Stimulated activated CD8-positive, alpha-beta memory T cell treated with anti-CD3 and anti-CD28 coated beads, Interleukin-7, amount 100 ng/mL, for 4 hours (primary cell): ENCODE measurements around the gene SNAPC1.
"Not testable (repeated sequence)": the region's sequence is repeated elsewhere in the genome, so short reads cannot be mapped to it uniquely, and the experiment has no call there.

Source experiments
- DNase-seq, 2 donors: peaks; one replicate each; pipeline ENCODE4 v3.0.0-alpha.2; 2020; ENCODE audit warnings: low read depth in 2 of 2

SNAPC1 gene

GRCh38 chr14:61761959-61762786 is at the start of gene SNAPC1:
TSS of gene SNAPC1 (plus strand) at chr14:61762420. CDS start at chr14:61762461, 41 bp downstream.
- peak; percentile 95 to 97 for DNase-seq

GRCh38 chr14:61713724-61714437 is 48.3 kb upstream of the SNAPC1 start:
- no peak for DNase-seq

- no peak for DNase-seq
Measured at GRCh38 chr14:61716956-61717355, 45.3 kb upstream of the SNAPC1 start.

- no peak for DNase-seq
Measured at GRCh38 chr14:61718039-61718438, 44.2 kb upstream of the SNAPC1 start.

GRCh38 chr14:61719344-61720293 is 42.6 kb upstream of the SNAPC1 start:
- DNase-seq = no peak

- DNase-seq = no peak
Measured at GRCh38 chr14:61720294-61720661, 41.9 kb upstream of the SNAPC1 start.

GRCh38 chr14:61720741-61721140 is 41.5 kb upstream of the SNAPC1 start:
- no peak for DNase-seq

- DNase-seq = no peak
Measured at GRCh38 chr14:61724133-61724532, 38.1 kb upstream of the SNAPC1 start.

GRCh38 chr14:61726778-61727658 is 35.2 kb upstream of the SNAPC1 start:
- no peak for DNase-seq

- no peak for DNase-seq
Measured at GRCh38 chr14:61730756-61731373, 31.4 kb upstream of the SNAPC1 start.

- DNase-seq = no peak
Measured at GRCh38 chr14:61733972-61734371, 28.2 kb upstream of the SNAPC1 start.

GRCh38 chr14:61736751-61737150 is 25.5 kb upstream of the SNAPC1 start:
- no peak for DNase-seq

GRCh38 chr14:61737915-61738314 is 24.3 kb upstream of the SNAPC1 start:
- DNase-seq = no peak

GRCh38 chr14:61739133-61739532 is 23.1 kb upstream of the SNAPC1 start:
- no peak for DNase-seq

- no peak for DNase-seq
Measured at GRCh38 chr14:61742371-61742770, 19.8 kb upstream of the SNAPC1 start.

- no peak for DNase-seq
Measured at GRCh38 chr14:61744238-61744637, 18.0 kb upstream of the SNAPC1 start.

- not testable (repeated sequence) for DNase-seq
Measured at GRCh38 chr14:61746346-61746745, 15.9 kb upstream of the SNAPC1 start.

GRCh38 chr14:61746881-61747280 is 15.3 kb upstream of the SNAPC1 start:
- DNase-seq = no peak

GRCh38 chr14:61747342-61747741 is 14.9 kb upstream of the SNAPC1 start:
- no peak for DNase-seq

- no peak for DNase-seq
Measured at GRCh38 chr14:61749264-61749663, 13.0 kb upstream of the SNAPC1 start.

GRCh38 chr14:61749867-61750266 is 12.4 kb upstream of the SNAPC1 start:
- DNase-seq = no peak
